Mesenchymal stem cell (in vitro differentiated cells and primary cell): ENCODE measurements around the gene FOLR2.

Experiments
- DNase-seq: peaks from one replicate; pipeline ENCODE4 v3.0.0-alpha.2; 2013
- H2AFZ ChIP-seq: one replicate; pipeline ENCODE4 v1.6.1; 2013; ENCODE audit warnings: low read depth, mild to moderate bottlenecking, control low read depth, inconsistent platforms, low read length, moderate library complexity
- H2AK5ac ChIP-seq: 2 replicates; pipeline ENCODE4 v1.6.1; 2013; ENCODE audit warnings: low read length, moderate library complexity, mild to moderate bottlenecking, inconsistent platforms; ENCODE audit not compliant: severe bottlenecking
- H2BK120ac ChIP-seq: one replicate; pipeline ENCODE4 v1.6.1; 2013; ENCODE audit warnings: low read depth, mild to moderate bottlenecking, inconsistent platforms, low read length, moderate library complexity
- H2BK12ac ChIP-seq, 2 experiments: one replicate each; pipeline ENCODE4 v1.6.1; 2013; ENCODE audit warnings: inconsistent platforms in 2 of 2, low read length in 2 of 2, mild to moderate bottlenecking in 2 of 2, moderate library complexity in 2 of 2, control low read depth in 1 of 2
- H2BK15ac ChIP-seq: one replicate; pipeline ENCODE4 v1.6.1; 2013; ENCODE audit warnings: mild to moderate bottlenecking, low read depth, inconsistent platforms; ENCODE audit not compliant: poor library complexity, severe bottlenecking
- H2BK5ac ChIP-seq: 2 replicates; pipeline ENCODE4 v1.6.1; 2013; ENCODE audit warnings: low read depth, mild to moderate bottlenecking, low read length, control low read depth, inconsistent platforms; ENCODE audit not compliant: poor library complexity, severe bottlenecking
- H3K14ac ChIP-seq, 2 experiments: one replicate each; pipeline ENCODE4 v1.6.1; 2013; ENCODE audit warnings: inconsistent platforms in 2 of 2, low read length in 2 of 2, control low read depth in 1 of 2, mild to moderate bottlenecking in 1 of 2, moderate library complexity in 1 of 2
- H3K18ac ChIP-seq, 2 experiments: one replicate each; pipeline ENCODE4 v1.6.1; 2013; ENCODE audit warnings: inconsistent platforms in 2 of 2, low read length in 2 of 2, control low read depth in 1 of 2, low read depth in 1 of 2, mild to moderate bottlenecking in 1 of 2
- H3K23ac ChIP-seq, 2 experiments: one replicate each; pipeline ENCODE4 v1.6.1; 2013; ENCODE audit warnings: inconsistent platforms in 2 of 2, low read length in 2 of 2, mild to moderate bottlenecking in 2 of 2, moderate library complexity in 2 of 2, control low read depth in 1 of 2
- H3K27ac ChIP-seq: 2 replicates; pipeline ENCODE4 v1.5.1; 2013; ENCODE audit warnings: mild to moderate bottlenecking, moderate library complexity, low read length, control low read depth, inconsistent platforms; ENCODE audit not compliant: poor library complexity, severe bottlenecking
- H3K27me3 ChIP-seq, 2 experiments: 2 replicates each; pipeline versions ENCODE4 v1.6.1 to v1.7.0; 2013; ENCODE audit warnings: low read length in 2 of 2, mild to moderate bottlenecking in 2 of 2, moderate library complexity in 2 of 2, control low read depth in 1 of 2, inconsistent platforms in 1 of 2; ENCODE audit not compliant: control insufficient read depth in 1 of 2, insufficient read depth in 1 of 2
- H3K36me3 ChIP-seq, 2 experiments: 2 replicates each; pipeline versions ENCODE4 v1.6.1 to v1.7.0; 2013; ENCODE audit warnings: low read length in 2 of 2, control low read depth in 1 of 2, inconsistent platforms in 1 of 2, low read depth in 1 of 2, mild to moderate bottlenecking in 1 of 2; ENCODE audit not compliant: insufficient read depth in 2 of 2, control insufficient read depth in 1 of 2
- H3K4ac ChIP-seq, 2 experiments: one replicate each; pipeline ENCODE4 v1.6.1; 2013; ENCODE audit warnings: inconsistent platforms in 2 of 2, low read length in 2 of 2, mild to moderate bottlenecking in 2 of 2, moderate library complexity in 2 of 2, control low read depth in 1 of 2, low read depth in 1 of 2
- H3K4me1 ChIP-seq: 2 replicates; pipeline ENCODE4 v1.6.1; 2013; ENCODE audit warnings: low read depth, low read length, control low read depth; ENCODE audit not compliant: control insufficient read depth, insufficient read depth
- H3K4me2 ChIP-seq: 2 replicates; pipeline ENCODE4 v1.6.1; 2013; ENCODE audit warnings: low read length, mild to moderate bottlenecking, inconsistent platforms; ENCODE audit not compliant: poor library complexity, severe bottlenecking
- H3K4me3 ChIP-seq, 2 experiments: 2 replicates each; pipeline versions ENCODE4 v1.5.1 to v1.7.0; 2013; ENCODE audit warnings: low read length in 2 of 2, mild to moderate bottlenecking in 2 of 2, control low read depth in 1 of 2, low read depth in 1 of 2; ENCODE audit not compliant: insufficient read depth in 1 of 2
- H3K79me1 ChIP-seq: replicated peaks from 2 replicates; pipeline ENCODE4 v1.6.1; 2013; ENCODE audit warnings: mild to moderate bottlenecking, control low read depth, low read length, inconsistent platforms; ENCODE audit not compliant: poor library complexity, severe bottlenecking
- H3K9ac ChIP-seq: 2 replicates; pipeline ENCODE4 v1.7.0; 2013; ENCODE audit warnings: mild to moderate bottlenecking, low read length, moderate library complexity
- H3K9me3 ChIP-seq: 2 replicates; pipeline ENCODE4 v1.7.0; 2013; ENCODE audit warnings: mild to moderate bottlenecking, low read length; ENCODE audit not compliant: control insufficient read depth
- H4K8ac ChIP-seq: one replicate; pipeline ENCODE4 v1.6.1; 2013; ENCODE audit warnings: inconsistent platforms, mild to moderate bottlenecking, low read length, moderate library complexity
- H4K91ac ChIP-seq: one replicate; pipeline ENCODE4 v1.6.1; 2013; ENCODE audit warnings: mild to moderate bottlenecking, low read length, inconsistent platforms
- whole genome bisulfite sequencing: methylation state at CpG from one replicate; pipeline ENCODE4 v1.1.7; 2013; ENCODE audit warnings: mixed read lengths; 5-methylcytosine and 5-hydroxymethylcytosine counted together

FOLR2 gene

DNA sequence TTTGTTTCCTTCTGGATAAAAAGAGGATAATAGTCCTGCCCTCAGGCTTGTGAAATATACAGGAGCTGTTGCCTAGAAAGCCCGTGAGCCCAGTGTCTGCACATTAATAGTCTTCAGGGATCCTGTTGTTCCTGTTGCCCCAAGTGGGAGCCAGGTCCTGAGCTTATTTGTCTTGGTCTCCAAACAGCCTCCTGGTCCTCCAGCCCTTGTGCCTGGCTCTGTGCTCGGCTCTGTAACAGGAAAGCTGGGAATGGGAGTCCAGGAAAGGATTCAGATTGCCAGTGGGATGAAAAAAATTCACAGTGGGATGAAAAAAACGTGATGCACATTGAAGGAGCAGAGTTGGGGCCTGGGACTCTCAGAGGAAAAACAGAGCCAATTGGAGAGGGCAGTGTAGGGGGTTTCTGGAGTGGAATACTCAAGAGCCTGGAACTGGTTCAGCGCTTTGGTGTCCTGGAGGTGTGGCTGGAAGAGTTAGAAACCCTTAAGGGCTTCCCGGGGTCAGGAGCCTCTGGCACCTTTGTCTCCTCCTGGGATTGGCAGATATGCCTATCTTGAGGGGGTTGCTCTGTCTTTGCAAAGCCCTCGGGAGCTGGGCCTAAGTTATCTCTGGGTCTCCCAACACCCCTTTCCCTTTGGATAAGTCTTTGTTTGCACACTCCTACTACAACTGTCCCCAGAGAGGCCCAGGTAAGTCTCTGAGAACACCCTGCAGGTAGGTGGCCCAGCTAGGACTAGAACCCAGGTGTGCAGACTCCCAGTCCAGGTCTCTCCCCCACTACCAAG is 5.7 kb downstream of the FOLR2 start:
- Histone ChIP-seq H2AK5ac (peak overlapping the region; percentile 56), H2BK5ac (no peak overlapping the region), H3K36me3 (peaks cover 6 to 10% of the 10 kb centered on the region in 2 experiments), H3K14ac (no peak overlapping the region), H3K9me3 (no peaks in the 10 kb centered on the region), H2AFZ (peak overlapping the region; percentile 60), H2BK120ac (no peak overlapping the region), H4K8ac (peak overlapping the region; percentile 20), H3K9ac (peak overlapping the region; percentile 79), H3K4me3 (peak overlapping the region in 1 of 2 experiments; percentile 80), H3K23ac (no peak overlapping the region), H2BK15ac (no peak overlapping the region), H3K18ac (peak overlapping the region in 1 of 2 experiments; percentile 54), H2BK12ac (peak overlapping the region in 1 of 2 experiments; percentile 57), H3K79me1 (no peaks in the 10 kb centered on the region), H4K91ac (no peak overlapping the region), H3K4me1 (peaks cover 19% of the 10 kb centered on the region), H3K4ac (peak overlapping the region in 1 of 2 experiments; percentile 80), H3K27ac (peak overlapping the region; percentile 83), H3K4me2 (peak overlapping the region; percentile 73), H3K27me3 (peaks cover 14 to 18% of the 10 kb centered on the region in 2 experiments)
- WGBS: 57% methylated on average over 6 of the region's 6 CpGs
- no peak for DNase-seq

DNA sequence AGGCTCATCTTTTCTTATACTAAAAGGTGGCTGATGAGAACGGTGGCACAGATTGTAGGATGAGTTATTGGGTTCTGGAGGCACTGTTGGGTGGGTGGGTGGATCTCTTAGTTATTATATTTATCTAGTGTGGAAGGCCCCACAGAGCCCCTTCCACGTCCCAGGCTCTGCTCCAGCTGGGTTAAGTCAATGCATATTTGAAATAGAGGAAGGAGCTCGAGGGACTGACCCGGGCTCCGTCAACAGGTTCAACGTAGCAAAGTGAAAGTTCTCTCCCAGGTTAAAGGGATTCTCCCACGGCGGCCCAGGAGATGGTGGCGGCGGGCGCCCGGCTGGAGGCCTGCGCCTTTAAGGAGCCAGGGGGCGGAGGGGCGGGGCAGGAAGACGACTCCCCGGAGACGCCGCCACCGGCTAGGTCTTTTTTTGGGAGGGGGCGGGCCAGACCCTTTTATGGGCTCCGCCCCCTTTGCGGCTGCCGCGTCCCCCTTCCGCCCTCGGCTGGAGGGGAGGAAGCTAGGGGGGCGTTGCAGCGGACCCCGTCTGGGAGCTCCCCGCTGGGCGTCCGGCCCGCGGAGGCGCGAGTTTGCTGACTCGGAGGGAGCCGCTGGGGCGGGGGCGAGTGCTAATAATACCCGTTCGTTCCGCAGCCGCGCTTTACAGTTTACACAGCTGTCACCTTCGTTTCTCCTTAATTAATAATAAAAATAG is 6.5 kb downstream of the FOLR2 start:
- H3K4me1 ChIP-seq: peaks cover 26% of the 10 kb centered on the region
- under 1% methylated on average over 42 of the region's 47 CpGs for whole genome bisulfite sequencing

DNA sequence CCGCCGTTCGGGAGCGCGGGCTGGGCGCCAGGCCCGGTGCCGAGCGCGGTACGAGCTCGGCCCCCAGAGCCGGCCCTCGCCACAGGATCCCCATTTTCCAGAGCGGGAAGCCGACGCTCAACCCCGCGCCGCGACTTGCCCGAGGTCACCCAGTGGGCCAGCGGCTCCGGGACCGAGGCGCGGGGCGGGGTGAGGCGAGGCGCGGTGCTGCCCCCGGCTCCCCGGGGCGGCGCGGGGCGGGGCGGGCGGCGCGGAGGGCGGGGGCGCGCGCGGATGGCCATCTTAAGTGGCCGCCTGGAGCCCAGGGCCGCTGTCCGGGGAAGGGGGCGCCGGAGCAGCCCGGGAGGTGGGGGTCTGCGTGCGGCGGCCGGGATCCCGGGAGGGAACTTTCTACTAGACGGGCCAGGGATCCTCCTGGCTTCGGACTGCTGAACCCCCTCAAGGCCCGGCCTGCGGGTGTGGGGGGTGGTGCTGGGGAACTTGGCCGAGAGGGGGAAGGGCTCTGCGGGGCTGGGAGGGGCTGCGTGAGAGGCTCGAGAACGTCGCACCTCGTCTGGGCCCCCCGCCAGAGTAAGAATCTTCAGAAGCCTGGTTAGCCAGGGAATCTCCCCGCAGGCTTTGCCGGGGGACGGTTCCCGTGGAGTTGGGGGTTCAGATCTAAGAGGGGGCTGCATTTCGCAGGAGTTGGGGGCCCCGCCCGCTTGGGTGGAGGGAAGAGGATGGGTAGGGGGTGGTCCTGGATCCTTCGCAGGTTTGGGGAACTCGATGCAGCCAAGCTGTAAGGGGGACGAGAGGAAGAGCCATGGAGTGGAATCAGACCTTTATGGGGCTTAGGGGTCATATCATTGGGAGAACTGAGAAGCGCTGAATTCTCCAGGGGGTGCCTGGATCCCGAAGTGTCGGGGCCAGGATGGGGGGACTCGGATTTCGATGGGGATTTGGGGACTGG is 7.3 kb downstream of the FOLR2 start:
- 1% methylated on average over 68 of the region's 84 CpGs for WGBS
- Histone ChIP-seq H3K14ac (peak overlapping the region in 1 of 2 experiments; percentile 3), H3K9ac (peak overlapping the region; percentile 94), H2AK5ac (peak overlapping the region; percentile 1), H3K4me2 (peak overlapping the region; percentile 62), H3K4me3 (peak overlapping the region; percentile 82 to 98), H2BK15ac (peak overlapping the region; percentile 89), H4K91ac (peak overlapping the region; percentile 88), H3K18ac (peak overlapping the region; percentile 43 to 91), H2BK12ac (peak overlapping the region; percentile 18 to 25), H2BK5ac (peak overlapping the region; percentile 89), H3K23ac (no peak overlapping the region), H3K4ac (peak overlapping the region; percentile 57 to 98), H3K27ac (peak overlapping the region; percentile 83), H3K4me1 (peaks cover 34% of the 10 kb centered on the region), H2BK120ac (peak overlapping the region; percentile 96), H2AFZ (no peak overlapping the region), H3K79me1 (peaks cover 9% of the 10 kb centered on the region), H3K36me3 (peaks cover 22 to 25% of the 10 kb centered on the region in 2 experiments), H4K8ac (peak overlapping the region; percentile 74), H3K27me3 (peaks cover 0 to 2% of the 10 kb centered on the region in 2 experiments), H3K9me3 (no peaks in the 10 kb centered on the region)
- peak; percentile 78 for DNase-seq

More for the DNA sequence above, 6.5 kb downstream of the FOLR2 start:
- Histone ChIP-seq H3K36me3 (peaks cover 13 to 18% of the 10 kb centered on the region in 2 experiments), H3K79me1 (peaks cover under 1% of the 10 kb centered on the region), H3K9ac (peak overlapping the region; percentile 79), H2BK15ac (peak overlapping the region; percentile 89), H3K27me3 (peaks cover 7 to 10% of the 10 kb centered on the region in 2 experiments), H3K4ac (peak overlapping the region in 1 of 2 experiments; percentile 80), H2AK5ac (peak overlapping the region; percentile 56), H3K23ac (no peak overlapping the region), H4K91ac (no peak overlapping the region), H3K27ac (peak overlapping the region; percentile 83), H2BK12ac (peak overlapping the region in 1 of 2 experiments; percentile 57), H2BK120ac (peak overlapping the region; percentile 62), H2BK5ac (peak overlapping the region; percentile 89), H3K4me2 (peak overlapping the region; percentile 73), H3K9me3 (no peaks in the 10 kb centered on the region), H3K4me3 (peak overlapping the region; percentile 80 to 82), H3K14ac (no peak overlapping the region), H3K18ac (peak overlapping the region; percentile 79), H2AFZ (peak overlapping the region; percentile 60), H4K8ac (peak overlapping the region; percentile 20)
- DNase-seq: peak; percentile 93
